ENCODE results near the gene BEX3. TPM values are rescaled to one million over a fixed set of nuclear protein-coding genes. Genes with fewer than 3 reads are reported as not detected.
"Not testable (repeated sequence)": the region's sequence is repeated elsewhere in the genome, so short reads cannot be mapped to it uniquely, and the experiment has no call there.

The BEX3 gene
- total and polyA plus RNA-seq, 4 donors: 276 to 830 (median 656) TPM

DNA sequence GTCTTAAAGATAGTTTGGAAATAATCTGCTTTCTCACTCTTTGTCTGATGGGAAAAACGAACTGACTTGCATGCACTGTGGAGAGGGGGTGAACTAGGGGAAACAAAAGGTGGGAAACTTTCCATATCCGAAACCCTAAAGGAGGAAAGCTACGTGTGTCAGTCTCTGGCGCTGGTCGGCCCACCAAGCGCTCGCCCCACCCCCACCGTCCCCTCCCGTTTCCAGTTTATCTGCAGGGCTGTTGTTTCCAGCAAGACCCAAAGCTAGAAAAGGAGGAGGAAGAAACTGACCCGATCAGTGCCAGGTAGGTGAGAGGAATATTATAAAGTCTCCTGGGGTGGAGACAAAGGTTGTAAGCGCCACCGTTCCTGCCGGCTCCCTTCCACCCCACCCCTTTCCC is 19.5 kb upstream of the BEX3 start:
- Histone ChIP-seq H3K27ac (ENCODE audit: low read depth, low read length) (peak overlapping the region; percentile 91), H3K36me3 (ENCODE audit: control insufficient read depth, insufficient read depth, low read length) (no peaks in the 10 kb centered on the region), H3K4me1 (ENCODE audit: control insufficient read depth, insufficient read depth, low read length) (no peaks in the 10 kb centered on the region), H3K27me3 (ENCODE audit: control insufficient read depth, insufficient read depth, low read length) (no peaks in the 10 kb centered on the region), H3K4me3 (ENCODE audit: low read depth, low read length) (peak overlapping the region; percentile 89), H3K9me3 (ENCODE audit: control insufficient read depth, insufficient read depth, low read length) (no peaks in the 10 kb centered on the region)
- WGBS (ENCODE audit: insufficient coverage): no CpG with 5 or more reads among the region's 13 CpGs
- DNase-seq (ENCODE audit: low read depth in 4 of 6, low spot score in 6 of 6): peak in 2 of 6 donors; percentile 59 to 64

DNA sequence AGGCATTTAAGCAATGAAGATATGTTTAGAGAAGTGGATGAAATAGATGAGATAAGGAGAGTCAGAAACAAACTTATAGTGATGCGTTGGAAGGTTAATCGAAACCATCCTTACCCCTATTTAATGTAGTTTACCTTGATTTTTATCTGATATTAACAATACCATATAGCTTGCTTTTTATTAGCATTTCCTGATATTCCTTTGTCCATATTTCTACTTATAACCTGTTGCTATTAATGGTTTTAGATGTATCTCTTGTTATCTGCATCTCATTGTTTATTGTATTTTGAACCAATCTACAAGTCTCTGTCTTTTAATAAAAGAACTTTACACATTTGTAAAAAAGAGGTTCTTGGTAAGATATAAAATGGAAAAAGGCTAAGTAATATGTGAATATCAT is 18.5 kb upstream of the BEX3 start:
- no peaks in the 10 kb centered on the region for H3K4me1 ChIP-seq (ENCODE audit: control insufficient read depth, insufficient read depth, low read length)
- no peaks in the 10 kb centered on the region for H3K9me3 ChIP-seq (ENCODE audit: control insufficient read depth, insufficient read depth, low read length)
- no CpG with 5 or more reads among the region's 2 CpGs for WGBS (ENCODE audit: insufficient coverage)
- H3K27me3 ChIP-seq (ENCODE audit: control insufficient read depth, insufficient read depth, low read length): peaks cover 2% of the 10 kb centered on the region
- no peaks in the 10 kb centered on the region for H3K36me3 ChIP-seq (ENCODE audit: control insufficient read depth, insufficient read depth, low read length)
- no peak for DNase-seq (ENCODE audit: low read depth in 4 of 6, low spot score in 6 of 6)
- H3K27ac ChIP-seq (ENCODE audit: low read depth, low read length): no peak overlapping the region
- H3K4me3 ChIP-seq (ENCODE audit: low read depth, low read length): peak overlapping the region; percentile 89

- no CpG with 5 or more reads among the region's 3 CpGs for WGBS (ENCODE audit: insufficient coverage)
These were observed 16.7 kb upstream of the BEX3 start for GRCh38 chrX:103359605-103360004.

DNA sequence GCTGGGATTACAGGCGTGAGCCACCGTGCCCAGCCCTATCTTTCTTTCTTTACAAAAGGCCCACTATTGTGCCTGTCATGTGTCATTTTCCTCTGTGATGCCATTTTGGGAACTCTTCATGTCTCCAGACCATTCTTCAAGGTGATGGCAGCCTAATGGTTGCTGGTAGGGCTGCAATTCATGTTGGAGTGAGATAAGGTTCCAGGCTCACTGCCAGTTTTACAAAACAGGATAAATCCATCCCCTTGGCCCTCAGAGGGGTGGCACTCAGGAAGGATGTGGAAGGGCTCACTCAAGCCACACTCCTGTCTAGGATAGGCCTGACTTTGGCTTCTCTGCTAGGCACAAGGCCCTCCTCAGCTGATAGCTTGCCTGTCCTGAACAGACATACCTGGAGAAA is 16.2 kb upstream of the BEX3 start:
- Histone ChIP-seq H3K36me3 (ENCODE audit: control insufficient read depth, insufficient read depth, low read length) (no peaks in the 10 kb centered on the region), H3K9me3 (ENCODE audit: control insufficient read depth, insufficient read depth, low read length) (no peaks in the 10 kb centered on the region), H3K27ac (ENCODE audit: low read depth, low read length) (no peak overlapping the region), H3K4me3 (ENCODE audit: low read depth, low read length) (no peak overlapping the region), H3K27me3 (ENCODE audit: control insufficient read depth, insufficient read depth, low read length) (peaks cover 2% of the 10 kb centered on the region), H3K4me1 (ENCODE audit: control insufficient read depth, insufficient read depth, low read length) (no peaks in the 10 kb centered on the region)
- no peak for DNase-seq (ENCODE audit: low read depth in 4 of 6, low spot score in 6 of 6)
- WGBS (ENCODE audit: insufficient coverage): 100% methylated on average over 1 of the region's 2 CpGs

More at GRCh38 chrX:103359605-103360004, 16.7 kb upstream of the BEX3 start:
- not testable (repeated sequence) for DNase-seq (ENCODE audit: low read depth in 4 of 6, low spot score in 6 of 6); H3K27ac ChIP-seq (ENCODE audit: low read depth, low read length); H3K4me1 ChIP-seq (ENCODE audit: control insufficient read depth, insufficient read depth, low read length); H3K4me3 ChIP-seq (ENCODE audit: low read depth, low read length); H3K36me3 ChIP-seq (ENCODE audit: control insufficient read depth, insufficient read depth, low read length); H3K27me3 ChIP-seq (ENCODE audit: control insufficient read depth, insufficient read depth, low read length); H3K9me3 ChIP-seq (ENCODE audit: control insufficient read depth, insufficient read depth, low read length)

DNA sequence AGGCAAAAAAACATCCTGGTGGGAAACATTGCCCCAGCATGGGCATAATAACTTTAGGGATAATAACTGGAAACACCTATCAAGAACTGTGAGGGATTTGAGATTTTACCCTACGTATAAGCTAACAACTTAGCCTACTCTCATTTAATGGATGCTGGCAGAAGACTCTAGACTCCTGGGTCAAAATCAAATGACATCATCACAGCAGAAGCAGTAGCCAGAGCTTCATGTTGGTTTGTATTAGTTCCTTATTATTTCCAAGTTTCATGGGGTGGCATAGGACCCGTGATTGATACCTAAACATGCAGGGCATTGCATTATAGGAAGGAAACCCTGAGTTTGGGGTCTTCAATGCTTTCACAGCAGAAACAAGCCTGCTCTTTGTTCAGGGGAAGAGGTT is 15.4 kb upstream of the BEX3 start:
- DNase-seq (ENCODE audit: low read depth in 4 of 6, low spot score in 6 of 6): no peak
- WGBS (ENCODE audit: insufficient coverage): no CpG with 5 or more reads among the region's 2 CpGs
- no peaks in the 10 kb centered on the region for H3K36me3 ChIP-seq (ENCODE audit: control insufficient read depth, insufficient read depth, low read length)
- H3K27me3 ChIP-seq (ENCODE audit: control insufficient read depth, insufficient read depth, low read length): peaks cover 2% of the 10 kb centered on the region
- H3K4me3 ChIP-seq (ENCODE audit: low read depth, low read length): no peak overlapping the region
- H3K9me3 ChIP-seq (ENCODE audit: control insufficient read depth, insufficient read depth, low read length): no peaks in the 10 kb centered on the region
- H3K27ac ChIP-seq (ENCODE audit: low read depth, low read length): no peak overlapping the region
- no peaks in the 10 kb centered on the region for H3K4me1 ChIP-seq (ENCODE audit: control insufficient read depth, insufficient read depth, low read length)

DNA sequence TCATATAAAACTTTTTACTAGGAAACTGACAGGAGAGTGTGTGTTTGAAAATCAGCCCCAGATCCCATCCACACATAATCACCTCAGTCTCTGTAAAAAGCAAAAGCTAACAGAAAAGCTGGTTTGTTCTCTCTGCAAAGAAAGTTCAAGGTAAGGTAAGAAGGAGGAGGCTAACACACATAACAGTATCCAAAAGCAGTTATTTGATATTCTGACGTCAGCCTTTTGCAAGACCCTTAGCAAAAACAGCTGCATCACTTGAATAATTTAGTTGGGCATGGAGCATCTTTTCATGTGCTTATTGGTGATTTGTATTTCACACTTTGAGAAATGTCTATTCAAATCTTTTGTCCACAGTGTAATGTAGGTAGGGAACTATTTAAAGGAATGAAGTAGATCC is 14.5 kb upstream of the BEX3 start:
- H3K27ac ChIP-seq (ENCODE audit: low read depth, low read length): no peak overlapping the region
- H3K9me3 ChIP-seq (ENCODE audit: control insufficient read depth, insufficient read depth, low read length): peaks cover 2% of the 10 kb centered on the region
- H3K4me3 ChIP-seq (ENCODE audit: low read depth, low read length): no peak overlapping the region
- no CpG with 5 or more reads among the region's 1 CpG for WGBS (ENCODE audit: insufficient coverage)
- DNase-seq (ENCODE audit: low read depth in 4 of 6, low spot score in 6 of 6): no peak
- H3K36me3 ChIP-seq (ENCODE audit: control insufficient read depth, insufficient read depth, low read length): no peaks in the 10 kb centered on the region
- H3K27me3 ChIP-seq (ENCODE audit: control insufficient read depth, insufficient read depth, low read length): peaks cover 2% of the 10 kb centered on the region
- H3K4me1 ChIP-seq (ENCODE audit: control insufficient read depth, insufficient read depth, low read length): no peaks in the 10 kb centered on the region

DNA sequence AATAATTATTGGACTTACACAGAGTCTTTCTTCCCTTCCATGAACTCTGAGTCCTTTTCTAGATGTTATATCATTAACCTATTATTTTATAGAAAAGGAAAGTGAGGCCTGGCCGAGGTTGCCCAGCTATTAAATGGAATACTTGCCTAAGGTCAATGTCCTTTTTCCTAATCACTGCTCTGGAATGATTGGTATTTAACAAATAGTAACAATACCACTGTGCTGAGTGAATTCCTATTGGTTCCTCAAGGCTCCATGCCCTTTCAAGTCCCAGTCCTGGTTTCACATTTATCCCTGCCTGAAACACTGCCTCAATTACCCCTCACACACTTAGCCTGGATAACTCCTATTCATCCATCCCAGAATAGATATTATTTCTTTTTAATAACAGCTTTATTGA is 13.9 kb upstream of the BEX3 start:
- no peak overlapping the region for H3K27ac ChIP-seq (ENCODE audit: low read depth, low read length)
- WGBS (ENCODE audit: insufficient coverage): no CpG with 5 or more reads among the region's 1 CpG
- H3K27me3 ChIP-seq (ENCODE audit: control insufficient read depth, insufficient read depth, low read length): peaks cover 2% of the 10 kb centered on the region
- no peak for DNase-seq (ENCODE audit: low read depth in 4 of 6, low spot score in 6 of 6)
- peaks cover 2% of the 10 kb centered on the region for H3K9me3 ChIP-seq (ENCODE audit: control insufficient read depth, insufficient read depth, low read length)
- H3K4me1 ChIP-seq (ENCODE audit: control insufficient read depth, insufficient read depth, low read length): no peaks in the 10 kb centered on the region
- H3K4me3 ChIP-seq (ENCODE audit: low read depth, low read length): no peak overlapping the region
- no peaks in the 10 kb centered on the region for H3K36me3 ChIP-seq (ENCODE audit: control insufficient read depth, insufficient read depth, low read length)

- WGBS (ENCODE audit: insufficient coverage): no CpG with 5 or more reads among the region's 2 CpGs
- Histone ChIP-seq H3K4me1 (ENCODE audit: control insufficient read depth, insufficient read depth, low read length) (no peaks in the 10 kb centered on the region), H3K9me3 (ENCODE audit: control insufficient read depth, insufficient read depth, low read length) (peaks cover 2% of the 10 kb centered on the region), H3K27me3 (ENCODE audit: control insufficient read depth, insufficient read depth, low read length) (peaks cover 4% of the 10 kb centered on the region), H3K27ac (ENCODE audit: low read depth, low read length) (no peak overlapping the region), H3K4me3 (ENCODE audit: low read depth, low read length) (no peak overlapping the region), H3K36me3 (ENCODE audit: control insufficient read depth, insufficient read depth, low read length) (no peaks in the 10 kb centered on the region)
- DNase-seq (ENCODE audit: low read depth in 4 of 6, low spot score in 6 of 6): no peak
These were observed 13.3 kb upstream of the BEX3 start for GRCh38 chrX:103363046-103363445.

- H3K4me1 ChIP-seq (ENCODE audit: control insufficient read depth, insufficient read depth, low read length): no peaks in the 10 kb centered on the region
- peaks cover 2% of the 10 kb centered on the region for H3K9me3 ChIP-seq (ENCODE audit: control insufficient read depth, insufficient read depth, low read length)
- H3K27ac ChIP-seq (ENCODE audit: low read depth, low read length): no peak overlapping the region
- H3K36me3 ChIP-seq (ENCODE audit: control insufficient read depth, insufficient read depth, low read length): no peaks in the 10 kb centered on the region
- DNase-seq (ENCODE audit: low read depth in 4 of 6, low spot score in 6 of 6): no peak
- no peak overlapping the region for H3K4me3 ChIP-seq (ENCODE audit: low read depth, low read length)
- WGBS (ENCODE audit: insufficient coverage): no CpG with 5 or more reads among the region's 1 CpG
- H3K27me3 ChIP-seq (ENCODE audit: control insufficient read depth, insufficient read depth, low read length): peaks cover 5% of the 10 kb centered on the region
These were observed 8.8 kb upstream of the BEX3 start for GRCh38 chrX:103367502-103367901.

DNA sequence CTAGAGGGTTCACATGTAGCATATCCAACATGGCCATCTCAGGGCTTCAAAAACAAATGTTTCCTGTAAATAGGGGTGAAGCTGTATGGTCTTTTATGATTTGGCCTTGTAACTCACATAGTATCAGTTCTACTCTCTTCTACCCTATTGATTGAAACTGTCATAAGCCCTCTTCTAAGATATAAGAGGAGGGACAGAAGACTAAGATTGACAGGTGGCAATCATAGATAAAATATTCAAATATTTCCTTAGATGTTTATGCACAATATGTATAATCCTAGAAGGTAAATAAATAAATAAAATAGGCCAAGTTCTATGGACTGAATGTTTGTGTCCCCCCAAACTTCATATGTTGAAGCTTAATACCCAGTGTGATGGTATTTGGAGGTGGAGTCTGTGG is 6.9 kb upstream of the BEX3 start:
- Histone ChIP-seq H3K27ac (ENCODE audit: low read depth, low read length) (no peak overlapping the region), H3K27me3 (ENCODE audit: control insufficient read depth, insufficient read depth, low read length) (peaks cover 4% of the 10 kb centered on the region), H3K36me3 (ENCODE audit: control insufficient read depth, insufficient read depth, low read length) (no peaks in the 10 kb centered on the region), H3K9me3 (ENCODE audit: control insufficient read depth, insufficient read depth, low read length) (peaks cover 2% of the 10 kb centered on the region), H3K4me3 (ENCODE audit: low read depth, low read length) (no peak overlapping the region), H3K4me1 (ENCODE audit: control insufficient read depth, insufficient read depth, low read length) (no peaks in the 10 kb centered on the region)
- no peak for DNase-seq (ENCODE audit: low read depth in 4 of 6, low spot score in 6 of 6)

All from spinal cord (tissue), 10 donors.